Brain microvascular endothelial cell (primary cell): Measurements from ENCODE around the gene CENPT.

Experiments
- DNase-seq: peaks from one replicate; pipeline ENCODE4 v3.0.0-alpha.2; 2020
- H3K27ac ChIP-seq: fragments of 250-450 bp; sonication (Bioruptor Pico); 2 replicates; pipeline ENCODE4 v1.5.1; 2020; ENCODE audit warnings: mild to moderate bottlenecking, moderate library complexity
- H3K27me3 ChIP-seq: fragments of 250-450 bp; sonication (Bioruptor Pico); replicated peaks from 2 replicates; pipeline ENCODE4 v1.5.1; 2020; ENCODE audit warnings: mild to moderate bottlenecking
- H3K36me3 ChIP-seq: fragments of 250-450 bp; sonication (Bioruptor Pico); replicated peaks from 2 replicates; pipeline ENCODE4 v1.5.1; 2020; ENCODE audit warnings: mild to moderate bottlenecking
- H3K4me3 ChIP-seq: 2 replicates; pipeline ENCODE4 v1.5.1; 2011; ENCODE audit warnings: low read depth, mild to moderate bottlenecking, control low read depth, low read length, moderate library complexity
- CTCF ChIP-seq: IDR thresholded peaks from 2 replicates; pipeline ENCODE4 v1.5.1; 2011; ENCODE audit warnings: low read depth, mild to moderate bottlenecking, moderate library complexity, low read length, control low read depth, inconsistent platforms; ENCODE audit errors: missing control alignments
- in situ Hi-C: cut with HindIII; loops from 2 replicates; pipeline ENCODE4 v1.10.0; 2017; ENCODE audit warnings: low sequenced_read_pairs, low pct_ligation_motif_present

Gene CENPT

GRCh38 chr16:67883146-67883871 is 35.8 kb upstream of the CENPT start:
- no peaks in the 10 kb centered on the region for H3K27me3 ChIP-seq
- DNase-seq = no peak
- H3K27ac ChIP-seq = no peak overlapping the region
- in situ Hi-C loops = no loop called here
- H3K4me3 ChIP-seq = no peak overlapping the region
- TF ChIP-seq CTCF = no peak
- peaks cover 66% of the 10 kb centered on the region for H3K36me3 ChIP-seq

- Histone ChIP-seq H3K4me3 (no peak overlapping the region), H3K36me3 (peaks cover 74% of the 10 kb centered on the region), H3K27ac (no peak overlapping the region), H3K27me3 (no peaks in the 10 kb centered on the region)
- no peak for DNase-seq
- TF ChIP-seq CTCF = no peak
- in situ Hi-C loops = no loop called here
Observed at GRCh38 chr16:67882374-67883145, 35.1 kb upstream of the CENPT start.

DNA sequence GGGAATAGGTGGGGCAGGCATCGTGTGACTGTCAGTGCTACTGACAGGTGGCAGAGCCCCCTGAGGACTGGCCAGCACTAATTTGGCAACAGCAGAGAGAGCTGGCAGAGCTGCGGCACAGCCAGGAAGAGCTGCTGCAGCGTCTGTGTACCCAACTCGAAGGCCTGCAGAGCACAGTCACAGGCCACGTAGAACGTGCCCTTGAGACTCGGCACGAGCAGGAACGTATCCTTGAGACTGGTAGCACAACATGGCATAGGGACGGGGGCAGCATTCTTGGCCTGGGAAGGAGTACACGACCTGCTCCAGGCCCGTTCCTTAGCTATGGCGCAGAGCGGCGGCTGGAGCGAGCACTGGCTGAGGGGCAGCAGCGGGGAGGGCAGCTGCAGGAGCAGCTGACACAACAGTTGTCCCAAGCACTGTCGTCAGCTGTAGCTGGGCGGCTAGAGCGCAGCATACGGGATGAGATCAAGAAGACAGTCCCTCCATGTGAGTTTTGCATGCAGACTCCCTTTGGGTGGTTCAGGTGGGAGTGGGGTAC is 34.2 kb upstream of the CENPT start:
- no peak for TF ChIP-seq CTCF
- Histone ChIP-seq H3K4me3 (no peak overlapping the region), H3K36me3 (peaks cover 79% of the 10 kb centered on the region), H3K27me3 (no peaks in the 10 kb centered on the region), H3K27ac (no peak overlapping the region)
- no peak for DNase-seq
- in situ Hi-C loops = no loop called here

DNA sequence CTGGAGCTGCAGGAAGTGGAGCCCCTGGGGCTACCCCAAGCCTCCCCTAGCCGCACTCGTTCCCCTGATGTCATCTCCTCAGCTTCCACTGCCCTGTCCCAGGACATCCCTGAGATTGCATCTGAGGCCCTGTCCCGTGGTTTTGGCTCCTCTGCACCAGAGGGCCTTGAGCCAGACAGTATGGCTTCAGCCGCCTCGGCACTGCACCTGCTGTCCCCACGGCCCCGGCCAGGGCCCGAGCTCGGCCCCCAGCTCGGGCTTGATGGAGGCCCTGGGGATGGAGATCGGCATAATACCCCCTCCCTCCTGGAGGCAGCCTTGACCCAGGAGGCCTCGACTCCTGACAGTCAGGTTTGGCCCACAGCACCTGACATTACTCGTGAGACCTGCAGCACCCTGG is 33.1 kb upstream of the CENPT start:
- Histone ChIP-seq H3K27me3 (no peaks in the 10 kb centered on the region), H3K4me3 (no peak overlapping the region), H3K36me3 (peaks cover 87% of the 10 kb centered on the region), H3K27ac (no peak overlapping the region)
- TF ChIP-seq CTCF = no peak
- in situ Hi-C loops = no loop called here
- DNase-seq = no peak

GRCh38 chr16:67879936-67880335 is 32.4 kb upstream of the CENPT start:
- no peak overlapping the region for H3K27ac ChIP-seq
- H3K36me3 ChIP-seq = peaks cover 84% of the 10 kb centered on the region
- DNase-seq = no peak
- no peaks in the 10 kb centered on the region for H3K27me3 ChIP-seq
- H3K4me3 ChIP-seq = no peak overlapping the region
- in situ Hi-C loops = no loop called here
- no peak for TF ChIP-seq CTCF
